Measurements from ENCODE around the gene GPR137C.

Gene GPR137C

GRCh38 chr14:52596861-52597260 is 44.2 kb downstream of the GPR137C start:
- no peak overlapping the region for H3K4me3 ChIP-seq (replicated peaks; ENCODE audit: insufficient read depth, low read length)
- DNase-seq (ENCODE audit: low read depth in 1 of 2, low spot score in 1 of 2), result no peak
- H3K27me3 ChIP-seq (ENCODE audit: insufficient read depth, poor library complexity, severe bottlenecking), result no peaks in the 10 kb centered on the region
- H3K27ac ChIP-seq (replicated peaks), result no peak overlapping the region
- no peak for TF ChIP-seq POLR2AphosphoS5 (IDR thresholded peaks at IDR 0.05; ENCODE audit: low read depth)
- no peak for TF ChIP-seq SPI1 (IDR thresholded peaks at IDR 0.05; ENCODE audit: borderline replicate concordance, low read depth)
- TF ChIP-seq REST (IDR thresholded peaks at IDR 0.05; ENCODE audit: insufficient replicate concordance, low read depth), result no peak
- TF ChIP-seq GABPA (IDR thresholded peaks at IDR 0.05; ENCODE audit: low read depth), result no peak
- TF ChIP-seq, protein P1, sequence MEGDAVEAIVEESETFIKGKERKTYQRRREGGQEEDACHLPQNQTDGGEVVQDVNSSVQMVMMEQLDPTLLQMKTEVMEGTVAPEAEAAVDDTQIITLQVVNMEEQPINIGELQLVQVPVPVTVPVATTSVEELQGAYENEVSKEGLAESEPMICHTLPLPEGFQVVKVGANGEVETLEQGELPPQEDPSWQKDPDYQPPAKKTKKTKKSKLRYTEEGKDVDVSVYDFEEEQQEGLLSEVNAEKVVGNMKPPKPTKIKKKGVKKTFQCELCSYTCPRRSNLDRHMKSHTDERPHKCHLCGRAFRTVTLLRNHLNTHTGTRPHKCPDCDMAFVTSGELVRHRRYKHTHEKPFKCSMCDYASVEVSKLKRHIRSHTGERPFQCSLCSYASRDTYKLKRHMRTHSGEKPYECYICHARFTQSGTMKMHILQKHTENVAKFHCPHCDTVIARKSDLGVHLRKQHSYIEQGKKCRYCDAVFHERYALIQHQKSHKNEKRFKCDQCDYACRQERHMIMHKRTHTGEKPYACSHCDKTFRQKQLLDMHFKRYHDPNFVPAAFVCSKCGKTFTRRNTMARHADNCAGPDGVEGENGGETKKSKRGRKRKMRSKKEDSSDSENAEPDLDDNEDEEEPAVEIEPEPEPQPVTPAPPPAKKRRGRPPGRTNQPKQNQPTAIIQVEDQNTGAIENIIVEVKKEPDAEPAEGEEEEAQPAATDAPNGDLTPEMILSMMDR (IDR thresholded peaks at IDR 0.05; ENCODE audit: insufficient read depth, low read length), result no peak

DNA sequence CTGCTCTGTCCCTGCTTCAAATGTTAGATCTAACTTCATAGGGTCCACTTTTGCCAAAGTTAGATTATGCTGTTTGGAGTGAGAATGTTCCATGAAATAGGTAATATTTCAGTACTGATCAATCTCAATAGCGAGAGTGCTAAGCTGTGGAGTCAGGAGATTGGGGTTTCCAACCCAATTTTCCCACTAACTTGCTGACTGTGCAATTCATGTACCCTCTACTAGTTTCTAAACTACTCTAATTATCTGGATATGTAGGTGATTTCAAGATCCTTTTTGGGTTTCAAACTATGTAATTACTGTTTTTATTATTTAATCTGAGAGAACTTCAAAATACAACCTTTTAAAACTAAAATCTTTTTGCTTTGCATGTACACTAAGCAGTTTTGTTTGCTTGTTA is 45.9 kb downstream of the GPR137C start:
- no peak overlapping the region for H3K27ac ChIP-seq (replicated peaks)
- H3K27me3 ChIP-seq (ENCODE audit: insufficient read depth, poor library complexity, severe bottlenecking), result no peaks in the 10 kb centered on the region
- H3K4me3 ChIP-seq (replicated peaks; ENCODE audit: insufficient read depth, low read length), result no peak overlapping the region
- TF ChIP-seq, protein P1 (IDR thresholded peaks at IDR 0.05; ENCODE audit: insufficient read depth, low read length), result no peak
- TF ChIP-seq SPI1 (IDR thresholded peaks at IDR 0.05; ENCODE audit: borderline replicate concordance, low read depth), result no peak
- no peak for DNase-seq (ENCODE audit: low read depth in 1 of 2, low spot score in 1 of 2)

GRCh38 chr14:52599974-52600373 is 47.3 kb downstream of the GPR137C start:
- Histone ChIP-seq H3K4me3 (replicated peaks; ENCODE audit: insufficient read depth, low read length) (no peak overlapping the region), H3K27ac (replicated peaks) (no peak overlapping the region), H3K27me3 (ENCODE audit: insufficient read depth, poor library complexity, severe bottlenecking) (no peaks in the 10 kb centered on the region)
- TF ChIP-seq POLR2AphosphoS5 (IDR thresholded peaks at IDR 0.05; ENCODE audit: low read depth) (no peak), GABPA (IDR thresholded peaks at IDR 0.05; ENCODE audit: low read depth) (no peak), SPI1 (IDR thresholded peaks at IDR 0.05; ENCODE audit: borderline replicate concordance, low read depth) (no peak), REST (IDR thresholded peaks at IDR 0.05; ENCODE audit: insufficient replicate concordance, low read depth) (no peak)
- TF ChIP-seq, protein P1 (IDR thresholded peaks at IDR 0.05; ENCODE audit: insufficient read depth, low read length), result no peak
- DNase-seq (ENCODE audit: low read depth in 1 of 2, low spot score in 1 of 2), result no peak

- Histone ChIP-seq H3K27ac (replicated peaks) (no peak overlapping the region), H3K27me3 (ENCODE audit: insufficient read depth, poor library complexity, severe bottlenecking) (no peaks in the 10 kb centered on the region), H3K4me3 (replicated peaks; ENCODE audit: insufficient read depth, low read length) (no peak overlapping the region)
- TF ChIP-seq SPI1 (IDR thresholded peaks at IDR 0.05; ENCODE audit: borderline replicate concordance, low read depth), result peak; percentile 83
- TF ChIP-seq GABPA (IDR thresholded peaks at IDR 0.05; ENCODE audit: low read depth), result no peak
- TF ChIP-seq POLR2AphosphoS5 (IDR thresholded peaks at IDR 0.05; ENCODE audit: low read depth), result no peak
- no peak for TF ChIP-seq REST (IDR thresholded peaks at IDR 0.05; ENCODE audit: insufficient replicate concordance, low read depth)
- TF ChIP-seq, protein P1 (IDR thresholded peaks at IDR 0.05; ENCODE audit: insufficient read depth, low read length), result no peak
- no peak for DNase-seq (ENCODE audit: low read depth in 1 of 2, low spot score in 1 of 2)
Observed at GRCh38 chr14:52602131-52602530, 49.5 kb downstream of the GPR137C start.
